Stimulated activated CD8-positive, alpha-beta memory T cell treated with anti-CD3 and anti-CD28 coated beads, Interleukin-4, amount 100 ng/mL, for 4 hours (primary cell): ENCODE results near the gene CHRND.

Experiments used
- DNase-seq, 2 donors: peaks; one replicate each; pipeline ENCODE4 v3.0.0-alpha.2; 2020; ENCODE audit warnings: low read depth in 2 of 2, low spot score in 1 of 2

CHRND gene

DNA sequence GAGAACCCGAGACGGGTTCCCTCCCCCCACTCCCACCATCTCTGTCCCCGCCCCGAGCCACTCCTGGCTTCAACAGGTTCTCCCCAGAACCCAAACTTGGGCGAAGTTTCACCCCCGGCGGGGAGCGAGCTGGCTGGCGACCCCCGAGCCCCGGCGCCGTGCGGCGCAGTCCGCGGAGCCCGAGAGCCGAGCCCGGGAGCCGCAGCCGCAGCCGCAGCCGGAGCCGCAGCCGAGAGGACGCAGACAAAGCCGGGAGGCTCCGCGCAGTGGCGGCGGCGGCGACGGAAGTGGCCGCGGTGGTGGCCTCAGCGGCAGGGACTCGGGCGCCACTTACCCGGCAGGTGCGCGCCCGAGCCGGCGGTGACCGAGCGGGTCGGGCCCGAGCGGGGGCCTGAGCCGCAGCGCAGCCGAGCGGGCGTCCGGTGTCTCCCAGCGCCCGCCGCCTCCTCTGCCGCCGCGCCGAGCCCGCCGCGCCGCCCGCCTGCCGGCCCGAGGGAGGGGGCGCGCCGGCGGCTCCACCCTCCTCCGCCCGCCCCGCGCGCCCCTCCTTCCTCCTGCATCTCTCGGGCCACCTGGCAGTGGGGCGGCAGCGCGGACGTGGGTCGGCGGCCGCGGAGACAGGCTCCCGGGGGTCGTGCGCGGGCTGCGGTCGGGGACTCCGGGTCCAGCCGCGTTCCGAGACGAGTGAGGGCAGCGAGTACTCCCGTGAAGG, 38.4 kb upstream of the CHRND start, which contains the start of gene ECEL1:
TSS of gene ECEL1 (minus strand) at position 450 of the 712 bp plus-strand sequence. CDS start 1,181 bp downstream, outside the sequence.
- DNase-seq = no peak

DNA sequence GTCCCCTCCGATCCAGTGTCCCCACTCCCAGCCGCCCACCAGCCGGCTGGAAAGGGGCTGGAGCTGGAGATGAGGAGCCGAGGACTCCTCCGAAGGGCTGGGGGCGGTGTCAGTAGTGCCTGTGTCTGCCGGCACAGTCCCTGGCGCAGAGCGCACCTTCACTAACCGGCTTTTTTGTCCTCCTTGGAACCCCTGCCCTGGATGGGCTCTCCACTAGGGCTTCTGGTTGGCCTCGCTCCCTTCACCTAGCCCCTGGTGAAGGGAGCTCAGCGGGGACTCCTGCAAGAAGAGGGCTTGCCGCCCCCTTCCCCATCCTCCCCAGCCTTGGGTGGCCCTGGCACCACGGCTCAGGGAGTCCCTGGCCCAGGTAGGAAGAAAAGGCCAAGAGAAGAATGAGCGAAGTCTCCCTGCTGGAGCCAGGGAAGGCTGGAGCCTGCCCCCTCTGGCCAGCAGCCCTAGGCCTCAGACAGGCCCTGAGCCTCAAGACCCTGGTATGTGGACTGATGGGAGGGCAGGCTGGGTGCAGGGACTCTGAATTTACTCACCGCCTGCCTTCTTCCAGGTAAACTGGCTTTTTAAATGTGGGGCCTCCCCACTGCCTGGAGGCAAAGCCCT, 37.8 kb upstream of the CHRND start:
- no peak for DNase-seq

DNA sequence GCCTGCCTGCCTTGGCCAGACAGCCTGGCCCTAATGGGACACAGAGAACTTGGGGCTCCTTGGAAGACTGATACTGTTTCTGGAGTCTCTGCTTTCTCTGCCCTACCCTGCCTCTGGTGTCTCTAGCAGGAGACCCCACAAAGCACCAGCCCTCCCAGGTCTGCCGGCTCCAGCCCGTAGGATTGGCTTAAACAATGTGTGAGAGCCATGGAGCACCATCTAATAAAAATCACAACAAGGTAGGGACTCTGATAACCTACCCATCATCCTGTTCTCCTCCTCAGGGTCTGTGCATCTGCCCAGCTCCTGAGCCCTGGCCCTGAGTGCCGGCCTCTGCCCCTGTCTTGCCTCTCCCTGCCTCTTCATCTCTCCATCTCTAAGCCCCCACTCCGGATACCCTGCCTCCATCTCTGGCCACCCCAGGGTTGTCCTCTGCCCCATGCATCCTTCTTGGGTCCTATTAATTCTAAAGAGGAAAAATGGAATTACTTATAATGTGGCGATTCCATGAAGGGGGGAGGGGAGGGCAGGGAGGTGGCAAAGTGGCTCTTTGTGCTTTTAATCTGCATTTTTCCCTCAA, 37.1 kb upstream of the CHRND start:
- no peak for DNase-seq

DNA sequence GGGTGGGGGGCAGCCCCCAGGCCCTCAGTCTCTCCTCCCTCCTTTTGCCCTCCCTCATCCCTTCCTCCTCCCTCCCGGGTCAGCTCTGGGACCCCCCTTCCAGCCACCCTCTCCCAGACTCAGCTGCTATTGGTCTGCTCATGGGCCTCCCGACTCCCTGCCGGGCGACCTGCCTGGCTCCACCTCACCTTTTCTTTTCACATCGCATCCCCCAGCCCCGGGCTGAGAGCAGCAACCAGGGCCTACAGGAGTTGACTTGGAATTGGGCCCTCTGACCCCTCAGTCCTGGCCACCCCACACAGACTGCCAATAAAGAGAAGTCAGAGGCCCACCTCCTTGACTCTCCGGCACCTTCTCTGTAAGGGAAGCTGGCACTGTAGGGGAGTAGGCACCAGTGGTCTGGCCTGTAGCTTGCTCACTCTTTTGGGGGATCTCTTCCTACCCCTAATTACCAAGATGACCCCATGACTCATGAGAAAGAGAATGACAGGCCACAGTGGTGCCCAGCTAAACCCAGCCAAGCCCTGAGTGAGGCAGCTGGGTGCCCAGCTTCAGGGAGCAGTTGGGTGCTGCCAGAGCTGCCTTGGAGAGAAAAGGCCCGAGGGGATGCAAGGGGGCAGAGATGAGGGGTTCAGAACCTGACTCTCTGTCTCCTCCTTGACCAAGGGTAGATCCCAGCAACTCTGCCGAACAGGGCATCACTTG, 36.3 kb upstream of the CHRND start:
- DNase-seq = no peak

GRCh38 chr2:232490221-232491138, 35.5 kb upstream of the CHRND start:
- DNase-seq = no peak

DNA sequence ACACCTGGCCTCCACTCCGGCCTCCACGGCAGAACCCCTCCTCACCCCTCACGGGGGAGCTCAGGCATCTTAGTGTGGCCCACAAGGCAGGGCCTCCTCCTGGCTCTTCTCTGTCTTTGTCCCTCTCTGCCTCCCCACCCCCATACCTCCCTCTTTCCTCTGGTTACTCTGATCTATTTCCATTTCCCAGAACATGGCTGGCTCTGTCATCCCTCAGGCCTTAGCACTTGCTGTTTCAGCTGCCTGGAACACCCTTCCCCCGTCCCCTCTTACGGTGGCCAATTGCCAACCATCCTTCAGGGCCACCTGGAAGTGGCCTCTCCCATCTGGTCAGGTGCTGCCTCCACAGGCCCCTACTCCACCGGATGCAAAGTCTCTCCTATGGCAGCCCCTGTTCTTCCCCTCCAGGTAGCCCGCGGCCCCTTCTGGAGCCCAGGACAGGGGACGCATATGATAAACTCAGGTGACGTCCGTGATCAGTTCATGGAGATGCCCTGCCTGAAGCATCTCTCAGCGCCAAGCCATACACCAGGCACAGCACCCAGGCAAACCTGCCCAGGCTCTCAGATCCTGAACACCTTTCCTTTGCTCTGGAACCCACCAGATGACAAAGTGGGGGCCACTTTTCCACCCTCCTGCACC, 34.7 kb upstream of the CHRND start:
- DNase-seq = no peak

- DNase-seq = no peak
Observed at GRCh38 chr2:232492236-232492848, 33.6 kb upstream of the CHRND start.

GRCh38 chr2:232492963-232493700, 32.8 kb upstream of the CHRND start:
- DNase-seq = no peak

DNA sequence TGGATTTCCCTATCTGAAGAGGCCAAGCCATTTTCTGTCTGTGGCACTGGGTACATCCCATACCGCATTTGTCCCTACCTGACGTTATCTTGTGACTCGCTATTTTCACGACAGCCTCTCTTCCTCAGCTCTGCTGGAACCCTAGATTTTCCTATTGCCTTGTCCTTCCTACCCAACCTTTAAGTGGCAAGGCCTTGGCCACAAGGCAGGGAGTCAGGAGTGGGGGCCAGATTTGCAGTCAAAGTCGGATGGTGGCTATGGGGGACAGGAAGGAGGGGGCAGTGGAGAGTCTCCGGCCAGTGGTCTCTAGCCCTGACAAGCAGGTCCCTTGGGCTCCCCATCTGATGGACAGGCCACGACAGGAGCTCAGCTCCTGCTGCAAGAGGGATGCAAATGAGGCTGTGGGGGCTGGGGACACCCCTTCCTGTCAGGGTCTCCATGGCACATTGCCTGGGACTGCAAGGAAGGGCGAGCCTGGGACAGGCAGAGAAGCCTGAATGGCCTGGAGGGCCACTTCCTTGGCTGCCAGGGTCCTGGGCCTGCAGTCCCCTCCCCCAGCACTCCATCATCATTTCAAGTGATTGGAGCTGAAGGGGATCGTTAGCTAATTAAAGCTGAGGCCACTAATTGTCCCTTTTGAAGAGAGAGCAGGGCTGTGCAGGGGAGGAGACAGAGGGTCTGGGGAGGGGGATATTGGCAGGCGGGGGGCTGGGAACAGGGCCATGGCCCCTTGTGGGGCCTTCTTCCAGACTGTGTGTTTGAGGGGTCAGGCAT, 32.1 kb upstream of the CHRND start:
- DNase-seq = no peak

- no peak for DNase-seq
Observed at GRCh38 chr2:232494542-232494941, 31.4 kb upstream of the CHRND start.

DNA sequence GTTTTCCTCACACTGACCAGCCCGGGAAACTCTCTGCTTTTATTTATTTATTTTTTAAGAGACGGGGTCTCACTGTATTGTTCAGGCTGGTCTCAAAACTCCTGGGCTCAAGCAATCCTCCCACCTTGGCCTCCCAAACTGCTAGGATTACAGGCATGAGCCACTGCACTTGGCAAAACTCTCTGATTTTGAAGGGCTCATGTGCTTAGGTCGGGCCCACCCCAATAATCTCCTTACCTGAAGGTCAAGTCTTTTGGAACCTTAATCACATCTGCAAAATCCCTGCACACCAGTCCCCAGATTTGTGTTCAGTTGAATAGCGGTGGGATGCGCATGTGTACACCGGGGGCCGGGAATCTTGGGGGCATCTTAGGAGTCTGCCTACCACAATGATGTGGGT, 30.7 kb upstream of the CHRND start:
- DNase-seq = no peak

DNA sequence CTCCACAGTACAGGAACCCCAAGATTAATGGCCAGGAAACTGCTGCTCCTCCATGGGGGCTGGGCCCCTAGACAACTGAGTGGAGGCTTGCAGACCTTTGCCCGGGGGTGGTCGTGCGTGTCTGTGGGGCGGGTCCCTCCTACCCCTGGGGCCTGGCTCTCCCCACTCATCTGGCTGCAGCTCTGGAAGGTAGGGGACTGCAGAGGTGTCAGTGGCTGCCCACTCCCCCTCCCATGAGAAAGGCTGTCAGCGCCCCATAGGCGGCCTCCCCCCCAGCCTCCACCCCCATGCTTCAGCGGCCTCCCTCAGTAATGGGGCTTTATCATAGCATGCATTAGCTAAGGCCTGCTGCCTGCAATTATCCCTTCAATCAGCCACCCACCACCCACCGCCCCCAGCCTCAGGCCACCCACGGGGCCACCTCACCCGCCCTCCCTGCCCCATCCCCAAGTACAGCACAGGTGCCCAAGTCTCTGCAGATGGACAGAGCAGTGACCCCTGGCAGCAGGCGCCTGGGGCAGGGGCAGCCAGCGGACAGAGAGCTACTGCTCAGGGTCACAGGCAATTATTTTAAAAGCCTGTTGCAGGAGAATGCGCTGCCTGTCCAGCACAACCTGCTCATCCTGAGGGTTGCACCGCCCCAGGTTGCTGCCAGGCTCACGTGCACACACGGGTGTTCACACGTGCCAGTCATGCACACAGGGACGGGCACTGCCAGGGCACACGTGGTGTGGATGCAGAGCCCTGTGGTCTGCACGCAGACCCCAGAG, 29.3 kb upstream of the CHRND start:
- no peak for DNase-seq

GRCh38 chr2:232497348-232497747, 28.6 kb upstream of the CHRND start:
- no peak for DNase-seq

DNA sequence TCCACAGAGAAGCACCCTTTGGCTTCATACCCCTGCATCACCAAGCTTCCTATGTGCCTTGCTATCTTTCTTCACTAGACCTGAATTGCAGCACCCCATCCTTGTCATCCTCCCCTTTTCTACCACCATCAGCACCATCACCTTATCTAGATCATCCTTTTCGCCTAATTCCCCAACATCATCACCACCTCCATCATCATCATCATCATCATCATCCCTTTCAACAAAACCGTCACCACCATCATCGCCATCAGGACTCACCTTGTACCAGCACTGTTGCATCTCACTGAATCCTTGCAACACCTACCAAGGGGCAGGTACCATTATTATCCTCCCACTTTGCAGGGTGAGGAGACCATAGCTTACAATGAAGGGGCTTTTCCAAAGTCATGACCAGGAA, 27.5 kb upstream of the CHRND start:
- DNase-seq = no peak

DNA sequence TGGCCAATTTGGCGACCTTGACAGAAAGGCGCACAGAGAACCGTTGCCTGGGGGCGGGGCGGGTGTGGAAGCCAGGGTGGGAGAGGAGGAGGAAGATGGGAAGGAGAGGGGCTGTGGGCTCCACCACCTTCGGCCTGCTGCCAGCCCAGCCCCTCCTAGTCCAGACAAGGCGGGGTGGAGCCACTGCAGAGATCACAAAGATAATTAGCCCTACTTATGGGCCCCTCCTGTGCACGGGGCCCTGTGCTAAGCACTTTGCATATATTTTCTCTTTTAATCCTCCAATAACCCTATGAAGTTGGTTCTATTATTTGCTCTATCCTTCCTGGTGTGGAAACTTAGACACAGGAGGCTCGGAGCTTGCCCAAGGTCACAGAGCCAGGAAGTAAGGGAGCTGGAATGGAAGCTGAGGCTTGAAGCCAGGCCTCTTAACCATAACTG, 24.6 kb upstream of the CHRND start:
- DNase-seq = no peak

- no peak for DNase-seq
Observed at GRCh38 chr2:232501794-232502390, 24.1 kb upstream of the CHRND start.

DNA sequence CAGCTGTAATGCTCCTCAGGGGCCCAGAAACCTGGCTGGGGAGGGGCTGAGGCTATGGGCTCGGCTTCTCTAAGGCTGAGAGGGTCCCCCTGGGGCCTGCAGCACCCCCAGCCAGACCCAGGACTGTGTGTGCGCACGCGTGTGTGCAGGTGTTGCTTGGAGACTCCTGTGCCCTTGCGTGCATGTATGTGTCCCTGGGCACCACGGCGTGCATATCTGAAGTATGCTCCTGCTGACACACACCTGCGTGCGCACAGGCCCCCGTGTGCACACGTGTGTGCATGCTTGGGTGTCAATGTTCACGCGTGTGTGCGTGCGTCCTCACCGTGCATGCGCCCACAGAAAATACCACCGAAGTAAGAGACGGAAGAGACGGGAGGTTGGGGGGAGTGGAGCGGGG, 23.4 kb upstream of the CHRND start:
- no peak for DNase-seq
